Activated T-cell treated with anti-CD3 and anti-CD28 coated beads, Interleukin-2, amount 50 U/mL, for 72 hours (primary cell): Measurements from ENCODE around the gene CCDC159. TPM values are rescaled to one million over a fixed set of nuclear protein-coding genes. Genes with fewer than 3 reads are reported as not detected.
"Not testable (repeated sequence)": the region's sequence is repeated elsewhere in the genome, so short reads cannot be mapped to it uniquely, and the experiment has no call there.

Experiments
- ATAC-seq, 2 donors: fragments of 150-1000 bp; cut with Tn5 transposase; replicated peaks in 1 of 2; 2 replicates each; pipeline ENCODE4 v1.10.0; 2021; ENCODE audit warnings: moderate library complexity in 2 of 2, mild to moderate bottlenecking in 1 of 2
- DNase-seq, 2 donors: peaks; one replicate each; pipeline ENCODE4 v3.0.0; 2021 to 2022; ENCODE audit warnings: mixed read lengths in 1 of 2
- H3K27ac Mint-ChIP-seq: one replicate; pipeline ENCODE4 v1.8.0; 2022; ENCODE audit warnings: mild to moderate bottlenecking, moderate library complexity, mixed read lengths
- H3K27me3 Mint-ChIP-seq: one replicate; pipeline ENCODE4 v1.8.0; 2022; ENCODE audit warnings: low read depth, mixed read lengths
- H3K36me3 Mint-ChIP-seq, 2 donors: one replicate each; pipeline ENCODE4 v1.8.0; 2022; ENCODE audit warnings: mixed read lengths in 2 of 2, mild to moderate bottlenecking in 1 of 2; ENCODE audit not compliant: insufficient read depth in 2 of 2
- H3K4me1 Mint-ChIP-seq: one replicate; pipeline ENCODE4 v1.8.0; 2022; ENCODE audit warnings: low read depth, mixed read lengths
- H3K4me3 Mint-ChIP-seq, 2 donors: one replicate each; pipeline ENCODE4 v1.8.0; 2022; ENCODE audit warnings: mild to moderate bottlenecking in 2 of 2, mixed read lengths in 2 of 2, moderate library complexity in 2 of 2
- H3K9me3 Mint-ChIP-seq, 2 donors: one replicate each; pipeline ENCODE4 v1.8.0; 2022; ENCODE audit warnings: mixed read lengths in 2 of 2
- total RNA-seq, 2 donors: library from RNA; stranded (reverse); gene quantifications; one replicate each; pipeline ENCODE4 v1.2.3, GENCODE V29; 2022

The CCDC159 gene
- total RNA-seq, 2 donors from 2014 or later = 27.9 to 30.7 TPM

DNA sequence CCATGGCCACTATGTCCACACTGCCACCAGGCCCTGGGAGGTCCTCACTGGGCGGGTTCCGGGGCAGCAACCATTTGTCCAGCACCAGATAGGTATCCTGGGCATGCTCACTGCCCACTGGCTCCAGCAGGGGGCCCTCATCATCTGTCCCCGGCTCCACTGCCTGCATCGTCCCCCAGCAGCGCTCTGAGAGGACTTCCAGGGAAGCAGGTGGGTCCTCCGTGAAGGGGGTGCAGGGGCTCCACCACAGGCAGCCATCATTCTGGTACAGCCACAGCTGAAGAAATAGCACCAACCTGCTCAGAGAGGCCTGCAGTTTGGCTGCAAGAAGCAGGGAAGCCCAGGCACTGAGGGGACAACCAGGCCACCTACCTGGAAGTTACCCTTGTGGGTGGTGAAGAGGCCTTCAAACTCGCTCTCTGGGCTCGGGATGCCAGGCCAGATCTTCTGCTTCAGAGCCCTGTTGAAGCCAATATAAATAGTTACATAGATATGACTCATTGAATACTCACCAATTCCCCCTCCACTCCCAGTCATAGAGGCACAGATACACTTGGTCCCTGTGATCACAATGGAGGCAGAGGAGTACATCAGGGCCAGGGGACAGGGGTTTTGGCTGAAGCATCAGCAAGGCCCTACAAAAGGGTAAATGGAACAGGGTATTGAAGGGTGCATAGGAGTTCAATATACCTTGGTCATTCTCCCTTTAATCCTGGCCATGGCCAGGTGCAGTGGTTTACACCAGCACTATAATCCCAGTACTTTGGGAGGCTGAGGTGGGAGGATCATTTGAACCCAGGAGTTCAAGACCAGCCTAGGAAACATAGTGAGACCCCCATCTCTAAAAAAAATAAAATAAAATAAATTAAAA is 32.2 kb downstream of the CCDC159 start:
- Mint-ChIP-seq H3K27ac (no peak overlapping the region), H3K4me3 (peak overlapping the region; percentile 20 to 60), H3K4me1 (peaks cover 70% of the 10 kb centered on the region), H3K27me3 (no peaks in the 10 kb centered on the region), H3K36me3 (peaks cover 8 to 10% of the 10 kb centered on the region in 2 donors), H3K9me3 (peaks cover 0 to 2% of the 10 kb centered on the region in 2 donors)
- DNase-seq (peak; percentile 31 to 35), ATAC-seq (no peak)

GRCh38 chr19:11379269-11379845 is 33.0 kb downstream of the CCDC159 start:
- not testable (repeated sequence) for H3K9me3 Mint-ChIP-seq, H3K27ac Mint-ChIP-seq, H3K4me3 Mint-ChIP-seq, H3K27me3 Mint-ChIP-seq, DNase-seq, ATAC-seq
- H3K36me3 Mint-ChIP-seq = peaks cover 8 to 10% of the 10 kb centered on the region in 2 donors
- H3K4me1 Mint-ChIP-seq = peaks cover 70% of the 10 kb centered on the region

GRCh38 chr19:11379857-11380350 is 33.6 kb downstream of the CCDC159 start:
- Mint-ChIP-seq H3K4me1 (peaks cover 70% of the 10 kb centered on the region), H3K27me3 (peaks cover 4% of the 10 kb centered on the region), H3K27ac (peak overlapping the region; percentile 83), H3K9me3 (peaks cover 0 to 2% of the 10 kb centered on the region in 2 donors), H3K36me3 (peaks cover 8 to 10% of the 10 kb centered on the region in 2 donors), H3K4me3 (peak overlapping the region; percentile 89 to 95)
- DNase-seq (no peak), ATAC-seq (no peak)

DNA sequence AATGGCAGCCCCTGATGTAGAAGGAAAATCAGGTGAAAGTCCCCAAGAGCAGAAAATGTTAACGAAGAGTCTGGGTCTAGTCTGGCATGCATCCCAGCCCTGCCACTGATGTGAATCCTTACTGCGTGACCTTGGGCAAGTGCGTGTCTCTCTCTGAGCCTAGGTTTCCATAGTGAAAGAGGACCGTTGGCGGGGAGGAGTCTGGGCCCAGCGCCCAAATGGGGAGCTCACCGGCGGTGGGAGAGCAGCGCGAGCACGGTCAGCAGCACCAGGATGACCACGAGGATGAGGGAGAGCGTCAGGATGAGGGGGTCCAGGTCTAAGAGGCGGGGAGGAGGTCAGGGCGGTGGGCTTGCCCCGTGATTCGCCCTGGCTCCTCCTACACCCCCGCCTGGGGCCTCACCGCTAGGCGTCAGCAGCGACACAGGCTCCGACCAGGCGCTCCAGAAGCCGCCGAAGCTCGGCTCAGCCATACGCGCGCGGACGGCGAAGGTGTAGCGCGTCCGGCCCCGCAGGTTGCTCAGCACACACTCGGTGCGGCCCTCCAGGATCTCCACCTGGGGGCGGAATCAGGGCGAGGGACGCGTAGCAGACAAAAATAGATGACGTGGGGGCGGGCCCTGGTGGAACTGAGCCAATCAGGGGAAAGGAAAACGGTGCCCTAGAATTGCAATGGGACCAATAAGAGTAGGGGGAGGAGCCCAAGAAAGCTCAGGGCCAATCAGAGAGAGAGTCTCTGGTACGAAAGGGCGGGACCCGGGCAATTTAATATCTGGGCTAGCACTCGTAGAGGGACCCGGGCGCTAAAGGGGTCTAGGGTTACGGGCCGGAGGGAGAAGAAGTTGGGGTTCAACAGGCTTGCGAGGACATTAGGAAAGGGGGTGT is 34.6 kb downstream of the CCDC159 start:
- ATAC-seq = peak; percentile 81 to 83
- peak; percentile 97 to 98 for DNase-seq
- H3K27ac Mint-ChIP-seq = peak overlapping the region; percentile 83
- peaks cover 8 to 10% of the 10 kb centered on the region in 2 donors for H3K36me3 Mint-ChIP-seq
- H3K4me1 Mint-ChIP-seq = peaks cover 66% of the 10 kb centered on the region
- H3K9me3 Mint-ChIP-seq = peaks cover 0 to 2% of the 10 kb centered on the region in 2 donors
- peak overlapping the region; percentile 89 to 95 for H3K4me3 Mint-ChIP-seq
- H3K27me3 Mint-ChIP-seq = peaks cover 6% of the 10 kb centered on the region

GRCh38 chr19:11382898-11383705 is 36.8 kb downstream of the CCDC159 start:
- Mint-ChIP-seq H3K36me3 (peaks cover 2 to 5% of the 10 kb centered on the region in 2 donors), H3K27me3 (peaks cover 6% of the 10 kb centered on the region), H3K4me1 (peaks cover 49% of the 10 kb centered on the region), H3K4me3 (peak overlapping the region; percentile 89 to 95), H3K9me3 (no peaks in the 10 kb centered on the region), H3K27ac (peak overlapping the region; percentile 56)
- DNase-seq (peak; percentile 66 to 74), ATAC-seq (no peak)

- Mint-ChIP-seq H3K27ac (no peak overlapping the region), H3K9me3 (no peaks in the 10 kb centered on the region), H3K4me3 (peak overlapping the region in 1 of 2 donors; percentile 95)
Observed at GRCh38 chr19:11383706-11384048, 37.4 kb downstream of the CCDC159 start.

DNA sequence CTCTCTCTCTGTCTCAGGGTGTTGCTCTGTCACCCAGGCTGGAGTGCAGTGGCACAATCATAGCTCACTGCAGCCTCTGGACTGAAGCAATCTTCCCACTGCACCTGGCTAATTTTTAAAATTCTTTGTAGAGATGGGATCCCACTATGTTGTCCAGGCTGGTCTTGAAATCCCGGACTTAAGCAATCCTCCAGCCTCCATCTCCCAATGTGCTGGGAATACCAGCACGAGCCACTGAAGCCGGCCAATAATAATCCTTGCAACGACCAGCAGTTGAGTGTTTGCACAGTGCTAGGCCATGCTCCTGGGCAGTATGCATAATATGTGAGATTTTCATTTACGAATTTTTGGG is 38.4 kb downstream of the CCDC159 start:
- H3K27me3 Mint-ChIP-seq = peaks cover 6% of the 10 kb centered on the region
- no peak for DNase-seq
- H3K4me3 Mint-ChIP-seq = peak overlapping the region in 1 of 2 donors; percentile 31
- H3K27ac Mint-ChIP-seq = no peak overlapping the region
- peaks cover 2 to 3% of the 10 kb centered on the region in 2 donors for H3K36me3 Mint-ChIP-seq
- H3K9me3 Mint-ChIP-seq = no peaks in the 10 kb centered on the region
- H3K4me1 Mint-ChIP-seq = peaks cover 36% of the 10 kb centered on the region
- no peak for ATAC-seq

More at GRCh38 chr19:11383706-11384048, 37.4 kb downstream of the CCDC159 start:
- Mint-ChIP-seq H3K27me3 (peaks cover 6% of the 10 kb centered on the region), H3K36me3 (peaks cover 2 to 3% of the 10 kb centered on the region in 2 donors), H3K4me1 (peaks cover 44% of the 10 kb centered on the region)
- DNase-seq (no peak), ATAC-seq (no peak)

DNA sequence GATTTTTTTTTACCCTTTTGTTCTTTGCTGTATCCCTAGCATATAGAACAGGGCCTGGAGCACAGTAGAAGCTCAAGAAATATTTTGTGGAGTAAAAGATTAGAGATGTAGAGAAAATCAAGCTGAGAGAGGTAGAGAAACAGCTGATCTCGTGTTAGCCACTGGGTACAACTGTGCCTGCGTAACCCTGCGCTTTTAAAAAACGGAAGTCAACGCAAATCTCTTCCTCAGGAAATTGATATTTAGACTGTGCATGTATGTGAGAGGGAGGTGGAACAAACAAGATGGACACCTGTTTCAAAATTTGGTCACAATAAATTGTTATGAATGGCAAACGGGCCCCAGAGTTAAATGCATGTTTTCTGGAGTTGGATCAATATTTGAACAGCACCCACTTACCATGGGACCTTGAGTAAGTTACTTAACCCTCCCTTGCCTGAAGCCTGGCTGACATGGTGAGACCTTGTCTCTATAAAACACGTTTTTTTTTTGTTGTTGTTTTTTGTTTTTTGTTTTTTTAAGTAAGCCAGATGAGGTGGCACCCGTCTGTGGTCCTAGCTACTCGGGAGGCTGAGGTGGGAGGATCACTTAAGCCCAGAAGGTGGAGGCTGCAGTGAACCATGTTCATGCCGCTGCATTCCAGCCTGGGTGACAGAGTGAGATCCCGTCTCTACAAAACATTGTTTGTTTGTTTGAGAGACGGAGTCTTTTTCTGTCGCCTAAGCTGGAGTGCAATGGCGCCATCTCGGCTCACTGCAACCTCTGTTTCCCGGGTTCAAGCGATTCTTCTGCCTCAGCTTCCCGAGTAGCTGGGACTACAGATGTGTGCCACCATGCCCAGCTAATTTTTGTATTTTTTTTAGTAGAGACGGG is 41.1 kb downstream of the CCDC159 start:
- H3K4me3 Mint-ChIP-seq = no peak overlapping the region
- ATAC-seq (no peak), DNase-seq (no peak)
- H3K4me1 Mint-ChIP-seq = peaks cover 14% of the 10 kb centered on the region
- H3K9me3 Mint-ChIP-seq = peaks cover 0 to 4% of the 10 kb centered on the region in 2 donors
- H3K27ac Mint-ChIP-seq = no peak overlapping the region
- peaks cover 6% of the 10 kb centered on the region for H3K27me3 Mint-ChIP-seq
- peaks cover 1 to 2% of the 10 kb centered on the region in 2 donors for H3K36me3 Mint-ChIP-seq

GRCh38 chr19:11390359-11390758 is 44.0 kb downstream of the CCDC159 start:
- peaks cover 9% of the 10 kb centered on the region for H3K27me3 Mint-ChIP-seq
- H3K4me3 Mint-ChIP-seq = no peak overlapping the region
- no peak for DNase-seq
- no peak for ATAC-seq
- H3K27ac Mint-ChIP-seq = no peak overlapping the region
- H3K4me1 Mint-ChIP-seq = peaks cover 6% of the 10 kb centered on the region
- peaks cover 0 to 4% of the 10 kb centered on the region in 2 donors for H3K9me3 Mint-ChIP-seq
- H3K36me3 Mint-ChIP-seq = peaks cover 1 to 2% of the 10 kb centered on the region in 2 donors

DNA sequence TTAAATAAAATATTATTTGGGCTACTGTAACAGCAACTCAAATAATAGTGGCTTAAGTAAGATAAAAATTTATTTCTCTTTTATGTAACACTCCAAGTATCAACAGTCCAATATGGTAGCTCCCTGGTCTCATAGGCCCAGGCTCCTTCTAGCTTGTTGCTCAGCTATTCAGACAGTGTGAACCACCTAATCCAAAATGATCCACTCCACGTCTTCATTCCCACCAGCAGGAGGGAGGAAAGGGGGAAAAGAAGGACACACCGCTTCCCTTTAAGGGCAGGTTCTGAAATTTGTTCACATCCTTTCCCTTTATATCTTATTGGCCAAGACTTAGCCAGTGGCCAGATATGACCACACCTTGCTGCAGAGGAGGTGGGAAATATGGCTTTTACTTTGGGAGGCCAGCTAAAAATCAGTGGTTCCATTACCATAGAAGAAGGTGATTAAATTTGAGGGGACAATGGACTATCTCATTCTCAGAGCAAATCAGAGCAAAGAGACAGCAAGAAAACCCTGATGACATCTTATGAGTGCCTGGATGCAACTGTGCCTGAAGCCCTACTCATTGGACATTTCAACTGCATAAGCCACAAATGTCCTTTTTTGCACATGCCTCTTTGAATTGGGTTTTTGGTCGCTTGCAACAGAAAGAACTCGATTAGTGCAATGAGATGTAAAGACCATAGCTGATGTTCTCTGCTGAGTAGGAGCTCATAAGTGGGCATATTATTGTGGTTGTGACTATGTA is 44.8 kb downstream of the CCDC159 start:
- peaks cover 1 to 2% of the 10 kb centered on the region in 2 donors for H3K36me3 Mint-ChIP-seq

GRCh38 chr19:11397089-11397610 is 50.8 kb downstream of the CCDC159 start:
- peaks cover 10% of the 10 kb centered on the region for H3K27me3 Mint-ChIP-seq
- DNase-seq (no peak), ATAC-seq (no peak)
- H3K36me3 Mint-ChIP-seq = no peaks in the 10 kb centered on the region
- no peaks in the 10 kb centered on the region for H3K4me1 Mint-ChIP-seq
- H3K4me3 Mint-ChIP-seq = no peak overlapping the region
- H3K9me3 Mint-ChIP-seq = no peaks in the 10 kb centered on the region
- no peak overlapping the region for H3K27ac Mint-ChIP-seq

More for the DNA sequence above, 44.8 kb downstream of the CCDC159 start:
- Mint-ChIP-seq H3K4me1 (peaks cover 6% of the 10 kb centered on the region), H3K27ac (no peak overlapping the region), H3K4me3 (no peak overlapping the region), H3K27me3 (peaks cover 10% of the 10 kb centered on the region), H3K9me3 (peaks cover 0 to 4% of the 10 kb centered on the region in 2 donors)
- DNase-seq (no peak), ATAC-seq (no peak)
